HG03460 (cell line): ENCODE data around the gene RTEL1.
"Not testable (repeated sequence)": the region's sequence is repeated elsewhere in the genome, so short reads cannot be mapped to it uniquely, and the experiment has no call there.

Source experiments
- ATAC-seq: cut with Tn5 transposase; IDR thresholded peaks from one replicate; pipeline ENCODE4 v1.9.1; 2021; ENCODE audit not compliant: unreplicated experiment

Gene RTEL1

GRCh38 chr20:63627129-63627750 lies 30.9 kb upstream of the RTEL1 start:
- ATAC-seq: peak; percentile 67

GRCh38 chr20:63627751-63628245 lies 30.3 kb upstream of the RTEL1 start:
- ATAC-seq: no peak

- no peak for ATAC-seq
These were observed 29.7 kb upstream of the RTEL1 start for GRCh38 chr20:63628246-63628975.

- ATAC-seq: not testable (repeated sequence)
These were observed 27.2 kb upstream of the RTEL1 start for GRCh38 chr20:63630956-63631355.

GRCh38 chr20:63631426-63631825 lies 26.7 kb upstream of the RTEL1 start:
- not testable (repeated sequence) for ATAC-seq

GRCh38 chr20:63633732-63634131 lies 24.4 kb upstream of the RTEL1 start:
- ATAC-seq: no peak

GRCh38 chr20:63635431-63636141 lies 22.5 kb upstream of the RTEL1 start:
- ATAC-seq: no peak

GRCh38 chr20:63636752-63637628 lies 21.1 kb upstream of the RTEL1 start:
- ATAC-seq: no peak

GRCh38 chr20:63639093-63639975 lies 18.8 kb upstream of the RTEL1 start:
- ATAC-seq: no peak

- no peak for ATAC-seq
These were observed 18.0 kb upstream of the RTEL1 start for GRCh38 chr20:63640086-63640485.

- ATAC-seq: not testable (repeated sequence)
These were observed 17.4 kb upstream of the RTEL1 start for GRCh38 chr20:63640686-63641085.

- no peak for ATAC-seq
These were observed 16.8 kb upstream of the RTEL1 start for GRCh38 chr20:63641146-63641791.

- ATAC-seq: peak; percentile 63
These were observed 16.2 kb upstream of the RTEL1 start for GRCh38 chr20:63641792-63642523.

GRCh38 chr20:63642527-63643247 lies 15.4 kb upstream of the RTEL1 start:
- no peak for ATAC-seq

GRCh38 chr20:63643499-63643898 lies 14.6 kb upstream of the RTEL1 start:
- no peak for ATAC-seq

GRCh38 chr20:63643946-63644345 lies 14.2 kb upstream of the RTEL1 start:
- ATAC-seq: no peak

GRCh38 chr20:63645218-63645617 lies 12.9 kb upstream of the RTEL1 start:
- no peak for ATAC-seq

- no peak for ATAC-seq
These were observed 9.9 kb upstream of the RTEL1 start for GRCh38 chr20:63648190-63648589.
